GM12878 (cell line): ENCODE measurements around the gene TACC2. TPM values are rescaled to one million over a fixed set of nuclear protein-coding genes. Genes with fewer than 3 reads are reported as not detected.

ENCODE experiments used
- ATAC-seq: fragments of 200-7000 bp; cut with Tn5 transposase; 3 replicates; pipeline ENCODE4 v1.9.1; 2020; ENCODE audit warnings: mild to moderate bottlenecking, moderate library complexity
- BruUV-seq: library from RNA; stranded (reverse); fragments of 400-500 nt; replicated peaks from 2 replicates; lab custom pipeline; 2021; lab: Mats Ljungman, UMichigan
- CTCF ChIA-PET: fragments of 300-600 bp; sonication (Branson Sonifier 250); formaldehyde crosslinking; extraction: SDS; loops from one replicate; lab custom pipeline; 2021; ENCODE audit warnings: inconsistent platforms; lab: Yijun Ruan, JAX
- POLR2A ChIA-PET: fragments of 350-600 bp; formaldehyde crosslinking; extraction: SDS; loops from one replicate; lab custom pipeline; 2021; ENCODE audit warnings: inconsistent platforms; lab: Charles Lee
- RAD21 ChIA-PET: fragments of 300-600 bp; sonication (Branson Sonifier 250); formaldehyde crosslinking; loops from one replicate; lab custom pipeline; 2023; ENCODE audit warnings: antibody characterized with exemption; ENCODE audit not compliant: unreplicated experiment; lab: Charles Lee
- SMC1A ChIA-PET: fragments of 300-600 bp; sonication (Branson Sonifier 250); formaldehyde crosslinking; loops from one replicate; lab custom pipeline; 2023; ENCODE audit not compliant: unreplicated experiment, uncharacterized antibody; lab: Charles Lee
- DNase-seq: peaks from one replicate; pipeline ENCODE4 v3.0.0-alpha.2; 2011; ENCODE audit warnings: low read depth, low spot score
- FAIRE-seq: peaks from 3 replicates; lab custom pipeline; 2011; peaks lifted over from hg19 to GRCh38; lab: Jason Lieb, UNC
- H2AFZ ChIP-seq: 2 replicates; pipeline ENCODE4 v1.6.0; 2011; ENCODE audit warnings: low read depth, low read length, control low read depth; ENCODE audit not compliant: control insufficient read depth
- H3K27ac ChIP-seq: 2 replicates; pipeline ENCODE4 v1.5.1; 2011; ENCODE audit warnings: control low read depth; ENCODE audit not compliant: control insufficient read depth, insufficient read depth
- H3K27me3 ChIP-seq, 2 experiments: replicated peaks in 1 of 2; 2 replicates each; pipeline versions ENCODE4 v1.6.0 to v1.6.1; 2011; ENCODE audit warnings: low read length in 1 of 2; ENCODE audit not compliant: control insufficient read depth in 2 of 2, insufficient read depth in 2 of 2
- H3K36me3 ChIP-seq, 2 experiments: 2 replicates each; pipeline ENCODE4 v1.5.1; 2011; ENCODE audit warnings: low read length in 1 of 2; ENCODE audit not compliant: control insufficient read depth in 2 of 2, insufficient read depth in 2 of 2
- H3K4me1 ChIP-seq: 2 replicates; pipeline ENCODE4 v1.6.1; 2011; ENCODE audit warnings: mild to moderate bottlenecking, low read length, moderate library complexity, mixed read lengths; ENCODE audit not compliant: control insufficient read depth, insufficient read depth
- H3K4me2 ChIP-seq: 2 replicates; pipeline ENCODE4 v1.6.0; 2011; ENCODE audit warnings: control low read depth; ENCODE audit not compliant: control insufficient read depth, insufficient read depth
- H3K4me3 ChIP-seq: fragments of 200-600 bp; sonication (generic); 2 replicates; pipeline ENCODE4 v1.5.1; 2016
- H3K79me2 ChIP-seq: 2 replicates; pipeline ENCODE4 v1.6.0; 2011; ENCODE audit warnings: low read length; ENCODE audit not compliant: control insufficient read depth, insufficient read depth
- H3K9ac ChIP-seq: 2 replicates; pipeline ENCODE4 v1.8.0; 2011; ENCODE audit warnings: low read length, control low read depth, mixed read lengths; ENCODE audit not compliant: control insufficient read depth, insufficient read depth
- H3K9me3 ChIP-seq: replicated peaks from 3 replicates; pipeline ENCODE4 v1.5.1; 2011; ENCODE audit warnings: mild to moderate bottlenecking, low read length; ENCODE audit not compliant: control insufficient read depth, insufficient read depth
- H4K20me1 ChIP-seq: 2 replicates; pipeline ENCODE4 v1.6.0; 2011; ENCODE audit not compliant: control insufficient read depth, insufficient read depth
- BCL3 ChIP-seq: IDR thresholded peaks from 2 replicates; pipeline ENCODE4 v1.6.1; 2011; ENCODE audit warnings: borderline replicate concordance, low read depth, mild to moderate bottlenecking, moderate library complexity, low read length; ENCODE audit not compliant: insufficient read depth, poor library complexity, severe bottlenecking
- CHD2 ChIP-seq: IDR thresholded peaks from 2 replicates; pipeline ENCODE4 v1.6.1; 2011; ENCODE audit warnings: low read depth, low read length, improper control_type of control experiment, borderline replicate concordance
- CREM ChIP-seq: IDR thresholded peaks from 2 replicates; pipeline ENCODE4 v1.6.1; 2014; ENCODE audit warnings: antibody characterized with exemption, low read depth
- HSF1 ChIP-seq: fragments of 150-350 bp; IDR thresholded peaks from 2 replicates; pipeline ENCODE4 v1.6.1; 2014; ENCODE audit warnings: mild to moderate bottlenecking, low read depth, low read length
- JUND ChIP-seq: IDR thresholded peaks from 2 replicates; pipeline ENCODE4 v1.6.1; 2012; ENCODE audit warnings: low read depth, mild to moderate bottlenecking, low read length, improper control_type of control experiment, moderate library complexity
- NFXL1 ChIP-seq: fragments of 450-650 bp; IDR thresholded peaks from 2 replicates; pipeline ENCODE4 v1.6.1; 2017; ENCODE audit warnings: antibody characterized with exemption, mild to moderate bottlenecking, borderline replicate concordance
- POU2F2 ChIP-seq: IDR thresholded peaks from 3 replicates; pipeline ENCODE4 v1.6.1; 2011; ENCODE audit warnings: low read depth, mild to moderate bottlenecking, low read length, borderline replicate concordance
- ZNF207 ChIP-seq: fragments of 450-650 bp; IDR thresholded peaks from 2 replicates; pipeline ENCODE4 v1.6.1; 2014; ENCODE audit warnings: antibody characterized with exemption, mild to moderate bottlenecking, borderline replicate concordance
- WGBS: methylation state at CpG from one replicate; pipeline ENCODE4 v1.1.6; 2016; ENCODE audit warnings: low lambda C conversion rate; ENCODE audit not compliant: insufficient replicate concordance, insufficient coverage; ENCODE audit errors: missing lambda C conversion rate; 5-methylcytosine and 5-hydroxymethylcytosine counted together
- in situ Hi-C: fragments of 300-500 bp; cut with MboI; formaldehyde crosslinking; loops from 9 replicates; pipeline ENCODE4 v1.14.3; 2018; ENCODE audit warnings: mixed read lengths
- intact Hi-C: fragments of 100-400 bp; cut with micrococcal nuclease; formaldehyde crosslinking; loops from one replicate; pipeline ENCODE4 v1.14.2; 2022; ENCODE audit not compliant: unreplicated experiment
- polyA plus RNA-seq, 11 experiments: library from polyadenylated mRNA; depleted of rRNA in 4 of 11; unstranded in 6 of 11; stranded (reverse) in 5 of 11; fragments of >200 nt; fragmentation: Nextera tagmentation in 4 of 11; fragmentation: Illumina TruSeq in 1 of 11; extraction: Ambion mirVana in 4 of 11; extraction: Trizol in 1 of 11; gene quantifications; 1 replicate in 1 of 11; 2 replicates in 10 of 11; pipeline versions ENCODE4 v1.2.1 to v1.2.3, GENCODE V29; 2011 to 2016; ENCODE audit warnings: inconsistent platforms in 2 of 11, missing spikeins in 2 of 11, low read depth in 1 of 11
- total RNA-seq, 4 experiments: library from RNA; depleted of rRNA in 3 of 4; stranded (reverse); fragments of >200 nt in 3 of 4; fragmentation: Illumina TruSeq in 1 of 4; extraction: Trizol in 1 of 4; gene quantifications; 2 replicates each; pipeline versions ENCODE4 v1.2.1 to v1.2.3, GENCODE V29; 2013 to 2021
- TF ChIP-seq, protein P1 (sequence below): IDR thresholded peaks from 2 replicates; pipeline ENCODE4 v1.6.1; 2011; ENCODE audit warnings: low read depth, mild to moderate bottlenecking, low read length, moderate library complexity, borderline replicate concordance; ENCODE audit errors: extremely low read depth

Gene TACC2
- total and polyA plus RNA-seq, 10 of the 15 experiments (the other 5 are each of a cell fraction or from before 2014, with no cell fraction given): 0.07 to 0.64 (median 0.13) TPM; not detected in 5

DNA sequence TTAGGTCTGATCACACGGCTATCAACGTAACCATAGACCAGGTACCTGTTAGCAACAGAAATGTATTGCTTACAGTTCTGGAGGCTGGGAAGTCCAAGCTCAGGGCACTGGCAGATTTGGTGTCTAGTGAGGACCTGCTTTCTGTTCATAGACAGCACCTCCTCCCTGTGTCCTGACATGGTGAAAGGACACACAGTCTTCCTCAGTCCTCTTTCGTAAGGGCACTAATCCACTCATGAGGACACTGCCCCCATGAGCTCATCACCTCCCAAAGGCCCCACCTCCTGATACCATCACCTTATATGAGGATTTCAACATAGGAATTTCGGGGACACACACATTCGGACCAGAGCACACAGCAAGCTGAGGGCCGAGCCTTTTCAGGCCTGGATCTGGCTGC is 210.7 kb downstream of the TACC2 start:
- no peaks in the 10 kb centered on the region for H3K36me3 ChIP-seq
- no peak overlapping the region for H3K9ac ChIP-seq
- no peaks in the 10 kb centered on the region; a peak in 1 of 4 replicates for H3K27me3 ChIP-seq
- no peak overlapping the region for H3K4me2 ChIP-seq
- no peaks in the 10 kb centered on the region for H3K4me1 ChIP-seq
- no TSS peak for BruUV-seq
- H2AFZ ChIP-seq: no peak overlapping the region
- intact Hi-C loops: no loop called here
- TF ChIP-seq ZNF207 (no peak), JUND (no peak), HSF1 (no peak), BCL3 (no peak), CHD2 (no peak), POU2F2 (no peak), NFXL1 (no peak), CREM (no peak)
- TF ChIP-seq, protein P1, sequence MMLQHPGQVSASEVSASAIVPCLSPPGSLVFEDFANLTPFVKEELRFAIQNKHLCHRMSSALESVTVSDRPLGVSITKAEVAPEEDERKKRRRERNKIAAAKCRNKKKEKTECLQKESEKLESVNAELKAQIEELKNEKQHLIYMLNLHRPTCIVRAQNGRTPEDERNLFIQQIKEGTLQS: no peak
- H3K9me3 ChIP-seq: no peaks in the 10 kb centered on the region
- ATAC-seq (no peak), FAIRE-seq (no peak), DNase-seq (no peak)
- RAD21 ChIA-PET: no interaction called here
- no peak overlapping the region for H3K4me3 ChIP-seq
- WGBS: 11% methylated on average over 6 of the region's 6 CpGs
- H4K20me1 ChIP-seq: no peaks in the 10 kb centered on the region
- POLR2A ChIA-PET: no interaction called here
- CTCF ChIA-PET: interaction anchor here (0.6 kb wide), 1 partner anchor 12 kb away, joined by 3 read pairs; no protein-coding TSS in a partner anchor
- SMC1A ChIA-PET: no interaction called here
- H3K79me2 ChIP-seq: no peaks in the 10 kb centered on the region
- in situ Hi-C loops: no loop called here
- H3K27ac ChIP-seq: no peak overlapping the region
